Neuronal stem cell (in vitro differentiated cells): ENCODE measurements around the gene SEMA6D.

Experiments
- DNase-seq: peaks from one replicate; pipeline ENCODE4 v3.0.0-alpha.2; 2013; ENCODE audit warnings: low spot score
- H2AFZ ChIP-seq: one replicate; pipeline ENCODE4 v1.6.1; 2013; ENCODE audit warnings: mild to moderate bottlenecking, low read length, inconsistent platforms
- H2AK5ac ChIP-seq: 2 replicates; pipeline ENCODE4 v1.6.1; 2013; ENCODE audit warnings: low read depth, mild to moderate bottlenecking, inconsistent platforms, low read length, moderate library complexity, mixed read lengths
- H2BK120ac ChIP-seq: 2 replicates; pipeline ENCODE4 v1.6.1; 2013; ENCODE audit warnings: low read depth, mild to moderate bottlenecking, inconsistent platforms, low read length, moderate library complexity, mixed read lengths
- H2BK12ac ChIP-seq: one replicate; pipeline ENCODE4 v1.6.1; 2013; ENCODE audit warnings: low read length, inconsistent platforms
- H2BK15ac ChIP-seq: 2 replicates; pipeline ENCODE4 v1.6.1; 2013; ENCODE audit warnings: mild to moderate bottlenecking, low read length, inconsistent platforms, mixed read lengths
- H2BK5ac ChIP-seq: one replicate; pipeline ENCODE4 v1.6.1; 2013; ENCODE audit warnings: inconsistent platforms, mild to moderate bottlenecking, low read length, moderate library complexity
- H3K14ac ChIP-seq: one replicate; pipeline ENCODE4 v1.6.1; 2013; ENCODE audit warnings: low read length, inconsistent platforms
- H3K18ac ChIP-seq: 2 replicates; pipeline ENCODE4 v1.6.1; 2013; ENCODE audit warnings: low read length, inconsistent platforms
- H3K23ac ChIP-seq: 2 replicates; pipeline ENCODE4 v1.6.1; 2013; ENCODE audit warnings: low read depth, mild to moderate bottlenecking, mixed read lengths, low read length, inconsistent platforms; ENCODE audit not compliant: poor library complexity
- H3K27ac ChIP-seq: replicated peaks from 3 replicates; pipeline ENCODE4 v1.5.1; 2013; ENCODE audit warnings: low read length, inconsistent platforms
- H3K27me3 ChIP-seq, 3 experiments: 2 replicates each; pipeline ENCODE4 v1.6.1; 2013; ENCODE audit warnings: low read length in 3 of 3, mild to moderate bottlenecking in 2 of 3, inconsistent platforms in 1 of 3, low read depth in 1 of 3, mixed read lengths in 1 of 3, moderate library complexity in 1 of 3; ENCODE audit not compliant: control insufficient read depth in 3 of 3, insufficient read depth in 3 of 3
- H3K36me3 ChIP-seq, 2 donors: replicated peaks in 1 of 2; 2 replicates each; pipeline ENCODE4 v1.6.1; 2013; ENCODE audit warnings: low read length in 2 of 2; ENCODE audit not compliant: control insufficient read depth in 2 of 2, insufficient read depth in 2 of 2
- H3K4ac ChIP-seq: 2 replicates; pipeline ENCODE4 v1.6.1; 2013; ENCODE audit warnings: inconsistent platforms, mild to moderate bottlenecking, low read length, moderate library complexity
- H3K4me1 ChIP-seq, 2 donors: 1 replicate in 1 of 2; 2 replicates in 1 of 2; pipeline ENCODE4 v1.6.1; 2013; ENCODE audit warnings: low read length in 2 of 2, low read depth in 1 of 2; ENCODE audit not compliant: control insufficient read depth in 2 of 2, insufficient read depth in 1 of 2
- H3K4me2 ChIP-seq: one replicate; pipeline ENCODE4 v1.6.1; 2013; ENCODE audit warnings: mild to moderate bottlenecking, low read length, inconsistent platforms; ENCODE audit not compliant: insufficient read depth, poor library complexity, severe bottlenecking
- H3K4me3 ChIP-seq, 2 donors: 2 replicates each; pipeline ENCODE4 v1.5.1; 2013; ENCODE audit warnings: low read length in 2 of 2, mild to moderate bottlenecking in 2 of 2, inconsistent platforms in 1 of 2, moderate library complexity in 1 of 2
- H3K79me1 ChIP-seq: one replicate; pipeline ENCODE4 v1.6.1; 2013; ENCODE audit warnings: low read depth, mild to moderate bottlenecking, inconsistent platforms, low read length, moderate library complexity
- H3K9ac ChIP-seq: one replicate; pipeline ENCODE4 v1.6.1; 2013; ENCODE audit warnings: mild to moderate bottlenecking, low read depth, low read length, inconsistent platforms; ENCODE audit not compliant: poor library complexity
- H3K9me3 ChIP-seq, 2 donors: replicated peaks in 1 of 2; 2 replicates each; pipeline versions ENCODE3 to v1.6.1; 2013; ENCODE audit warnings: low read length in 2 of 2, mild to moderate bottlenecking in 2 of 2, inconsistent platforms in 1 of 2, low read depth in 1 of 2, mixed read lengths in 1 of 2, moderate library complexity in 1 of 2; ENCODE audit not compliant: control insufficient read depth in 2 of 2, insufficient read depth in 1 of 2
- H4K8ac ChIP-seq: one replicate; pipeline ENCODE4 v1.6.1; 2013; ENCODE audit warnings: low read depth, mild to moderate bottlenecking, inconsistent platforms, low read length, moderate library complexity
- H4K91ac ChIP-seq: one replicate; pipeline ENCODE4 v1.6.1; 2013; ENCODE audit warnings: low read length, low read depth, mild to moderate bottlenecking, inconsistent platforms; ENCODE audit not compliant: poor library complexity
- WGBS, 2 donors: extraction: QIAGEN DNeasy Blood & Tissue Kit; methylation state at CpG; one replicate each; pipeline ENCODE4 v1.1.7; 2013; ENCODE audit warnings: missing lambda C conversion rate in 2 of 2, mixed read lengths in 1 of 2; ENCODE audit not compliant: insufficient read length in 2 of 2, insufficient replicate concordance in 1 of 2; ENCODE audit errors: extremely low coverage in 2 of 2; 5-methylcytosine and 5-hydroxymethylcytosine counted together

The SEMA6D gene

GRCh38 chr15:47721676-47722075 is 4.4 kb downstream of the SEMA6D start:
- H2BK15ac ChIP-seq: no peak overlapping the region
- no peak overlapping the region for H4K8ac ChIP-seq
- no peak overlapping the region for H3K4me3 ChIP-seq
- no peak overlapping the region for H2AK5ac ChIP-seq
- no peak overlapping the region for H3K4ac ChIP-seq
- H3K4me2 ChIP-seq: no peak overlapping the region
- H2BK5ac ChIP-seq: no peak overlapping the region
- no CpG with 5 or more reads among the region's 4 CpGs for WGBS, 2 donors
- no peaks in the 10 kb centered on the region for H3K36me3 ChIP-seq
- H4K91ac ChIP-seq: no peak overlapping the region
- no peak for DNase-seq
- H2AFZ ChIP-seq: no peak overlapping the region
- no peak overlapping the region for H2BK120ac ChIP-seq
- H3K9ac ChIP-seq: no peak overlapping the region
- peaks cover 0 to 57% (median 0%) of the 10 kb centered on the region in 3 experiments for H3K27me3 ChIP-seq
- no peak overlapping the region for H3K23ac ChIP-seq
- no peak overlapping the region for H3K18ac ChIP-seq
- H3K14ac ChIP-seq: no peak overlapping the region
- peaks cover 2 to 4% of the 10 kb centered on the region in 2 donors for H3K4me1 ChIP-seq
- no peaks in the 10 kb centered on the region for H3K79me1 ChIP-seq
- no peak overlapping the region for H2BK12ac ChIP-seq
- no peak overlapping the region for H3K27ac ChIP-seq
- H3K9me3 ChIP-seq: no peaks in the 10 kb centered on the region

DNA sequence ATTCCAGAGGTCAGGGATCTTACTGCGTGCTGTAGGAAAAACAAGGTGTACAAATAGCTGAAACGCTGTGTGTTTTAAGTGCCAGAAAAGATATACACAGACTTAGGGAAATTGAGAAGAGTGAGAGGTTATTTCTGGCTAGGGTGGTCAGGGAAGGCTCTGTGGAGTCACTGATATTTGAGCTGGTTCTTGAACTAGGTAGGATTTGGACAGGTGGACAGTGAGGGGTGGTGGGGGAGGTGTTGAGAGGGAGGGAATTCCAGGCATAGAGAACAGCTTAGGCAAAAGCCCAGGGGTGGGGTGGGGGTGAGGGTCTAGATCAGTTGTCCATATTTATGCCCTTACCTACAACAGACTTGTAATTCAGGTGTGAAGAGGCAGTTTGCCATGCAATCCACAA is 7.0 kb downstream of the SEMA6D start:
- DNase-seq: no peak
- Histone ChIP-seq H2BK120ac (no peak overlapping the region), H3K9me3 (no peaks in the 10 kb centered on the region), H3K27ac (no peak overlapping the region), H3K27me3 (peaks cover 0 to 31% (median 0%) of the 10 kb centered on the region in 3 experiments), H3K23ac (no peak overlapping the region), H3K18ac (no peak overlapping the region), H3K4me2 (no peak overlapping the region), H3K4me3 (no peak overlapping the region), H3K9ac (no peak overlapping the region), H2BK15ac (no peak overlapping the region), H2BK12ac (no peak overlapping the region), H2BK5ac (no peak overlapping the region), H3K36me3 (no peaks in the 10 kb centered on the region), H4K8ac (no peak overlapping the region), H3K14ac (no peak overlapping the region), H3K79me1 (no peaks in the 10 kb centered on the region), H2AFZ (no peak overlapping the region), H3K4me1 (peaks cover 0 to 2% of the 10 kb centered on the region in 2 donors), H4K91ac (no peak overlapping the region), H2AK5ac (no peak overlapping the region), H3K4ac (no peak overlapping the region)
- WGBS, 2 donors: no CpG with 5 or more reads among the region's 2 CpGs

DNA sequence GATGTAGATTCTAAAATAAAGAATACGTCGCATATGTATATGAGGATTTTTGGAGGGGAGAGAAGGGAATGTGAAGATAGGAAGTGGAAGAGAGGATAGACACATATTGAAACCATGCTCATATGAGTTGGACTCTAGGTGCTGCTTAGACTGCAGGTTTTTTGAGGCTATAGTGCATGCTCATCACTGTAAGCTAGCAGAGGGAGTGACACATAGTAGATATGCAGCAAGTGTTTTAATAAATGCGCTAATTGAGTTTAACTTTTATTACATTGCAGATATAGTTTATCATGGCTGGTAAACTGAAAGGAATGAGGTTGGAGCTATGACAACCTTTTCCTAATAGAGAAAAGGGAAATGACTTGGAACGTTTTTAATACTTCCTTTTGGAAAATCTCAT is 7.7 kb downstream of the SEMA6D start:
- Histone ChIP-seq H3K9me3 (no peaks in the 10 kb centered on the region), H3K9ac (no peak overlapping the region), H3K79me1 (no peaks in the 10 kb centered on the region), H3K18ac (no peak overlapping the region), H2AK5ac (no peak overlapping the region), H2BK15ac (no peak overlapping the region), H3K27ac (no peak overlapping the region), H3K4ac (no peak overlapping the region), H3K27me3 (peaks cover 0 to 24% (median 0%) of the 10 kb centered on the region in 3 experiments), H2BK120ac (no peak overlapping the region), H2BK5ac (no peak overlapping the region), H3K23ac (no peak overlapping the region), H3K4me2 (no peak overlapping the region), H3K4me1 (peaks cover 0 to 2% of the 10 kb centered on the region in 2 donors), H4K91ac (no peak overlapping the region), H2AFZ (no peak overlapping the region), H3K4me3 (no peak overlapping the region), H4K8ac (no peak overlapping the region), H3K14ac (no peak overlapping the region), H3K36me3 (no peaks in the 10 kb centered on the region), H2BK12ac (no peak overlapping the region)
- DNase-seq: no peak
- WGBS, 2 donors: 100% methylated on average over 2 of the region's 4 CpGs

DNA sequence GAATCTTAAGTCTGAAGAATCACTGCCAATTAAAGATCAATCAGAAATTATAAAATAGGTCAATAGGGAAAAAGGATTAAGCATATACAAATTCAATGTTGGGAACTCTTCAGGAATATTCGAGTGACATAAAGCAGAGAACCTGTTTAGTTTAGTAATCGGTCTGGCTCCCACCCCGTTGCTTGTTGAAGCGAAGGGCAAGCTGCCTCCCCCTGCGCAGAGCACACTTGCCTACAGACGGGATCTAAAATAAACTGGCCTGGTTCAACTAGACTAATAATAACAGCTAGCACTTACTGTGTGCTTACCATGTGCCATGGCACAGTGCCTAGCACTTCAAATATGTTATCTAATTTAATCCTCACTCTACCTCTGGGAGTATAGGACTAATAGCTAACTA is 8.6 kb downstream of the SEMA6D start:
- no peak overlapping the region for H2BK15ac ChIP-seq
- no peaks in the 10 kb centered on the region for H3K4me1 ChIP-seq
- H3K27me3 ChIP-seq: peaks cover 0 to 16% (median 0%) of the 10 kb centered on the region in 3 experiments
- no peak overlapping the region for H3K23ac ChIP-seq
- no peak overlapping the region for H3K4ac ChIP-seq
- no peaks in the 10 kb centered on the region for H3K9me3 ChIP-seq
- no peak for DNase-seq
- H3K4me2 ChIP-seq: no peak overlapping the region
- no peak overlapping the region for H2BK120ac ChIP-seq
- H4K91ac ChIP-seq: no peak overlapping the region
- H2AFZ ChIP-seq: no peak overlapping the region
- no peak overlapping the region for H2BK12ac ChIP-seq
- H3K18ac ChIP-seq: no peak overlapping the region
- H2BK5ac ChIP-seq: no peak overlapping the region
- H4K8ac ChIP-seq: no peak overlapping the region
- no peak overlapping the region for H2AK5ac ChIP-seq
- H3K14ac ChIP-seq: no peak overlapping the region
- WGBS, 2 donors: no CpG with 5 or more reads among the region's 6 CpGs
- no peaks in the 10 kb centered on the region for H3K79me1 ChIP-seq
- H3K9ac ChIP-seq: no peak overlapping the region
- no peaks in the 10 kb centered on the region for H3K36me3 ChIP-seq
- H3K27ac ChIP-seq: no peak overlapping the region
- H3K4me3 ChIP-seq: no peak overlapping the region
